HL-60 (cell line): Measurements from ENCODE around the gene DOK5.

Experiments used
- DNase-seq, 2 experiments: peaks; one replicate each; pipeline ENCODE4 v3.0.0-alpha.2; 2010 to 2020; ENCODE audit warnings: low read depth in 1 of 2, low spot score in 1 of 2
- H3K27ac ChIP-seq: fragments of 250-450 bp; sonication (Bioruptor Pico); replicated peaks from 2 replicates; pipeline ENCODE4 v1.5.1; 2020; ENCODE audit warnings: mild to moderate bottlenecking, moderate library complexity
- H3K27me3 ChIP-seq: fragments of 250-450 bp; sonication (Bioruptor Pico); 2 replicates; pipeline ENCODE4 v1.5.1; 2021; ENCODE audit warnings: mild to moderate bottlenecking, moderate library complexity; ENCODE audit not compliant: insufficient read depth, poor library complexity, severe bottlenecking
- H3K4me3 ChIP-seq: replicated peaks from 2 replicates; pipeline ENCODE4 v1.5.1; 2011; ENCODE audit warnings: mild to moderate bottlenecking, control low read depth, low read length; ENCODE audit not compliant: insufficient read depth
- GABPA ChIP-seq: IDR thresholded peaks from 2 replicates; pipeline ENCODE4 v1.6.1; 2012; ENCODE audit warnings: low read depth
- POLR2AphosphoS5 ChIP-seq: IDR thresholded peaks from 2 replicates; pipeline ENCODE4 v1.6.1; 2012; ENCODE audit warnings: low read depth
- SPI1 ChIP-seq: IDR thresholded peaks from 2 replicates; pipeline ENCODE4 v1.6.1; 2012; ENCODE audit warnings: low read depth, mild to moderate bottlenecking, borderline replicate concordance
- TF ChIP-seq, protein P1 (sequence below): IDR thresholded peaks from 2 replicates; pipeline ENCODE4 v1.6.1; 2012; ENCODE audit warnings: low read depth; ENCODE audit not compliant: insufficient replicate concordance
- TF ChIP-seq, protein P2 (sequence below): IDR thresholded peaks from one replicate; pipeline ENCODE4 v1.5.1; 2011; ENCODE audit warnings: low read length, control low read depth, inconsistent platforms; ENCODE audit not compliant: insufficient read depth

The DOK5 gene

GRCh38 chr20:54549658-54550326, 74.4 kb downstream of the DOK5 start:
- Histone ChIP-seq H3K27me3 (peaks cover 2% of the 10 kb centered on the region), H3K4me3 (no peak overlapping the region), H3K27ac (no peak overlapping the region)
- no peak for DNase-seq
- TF ChIP-seq SPI1: no peak
- TF ChIP-seq, protein P1, sequence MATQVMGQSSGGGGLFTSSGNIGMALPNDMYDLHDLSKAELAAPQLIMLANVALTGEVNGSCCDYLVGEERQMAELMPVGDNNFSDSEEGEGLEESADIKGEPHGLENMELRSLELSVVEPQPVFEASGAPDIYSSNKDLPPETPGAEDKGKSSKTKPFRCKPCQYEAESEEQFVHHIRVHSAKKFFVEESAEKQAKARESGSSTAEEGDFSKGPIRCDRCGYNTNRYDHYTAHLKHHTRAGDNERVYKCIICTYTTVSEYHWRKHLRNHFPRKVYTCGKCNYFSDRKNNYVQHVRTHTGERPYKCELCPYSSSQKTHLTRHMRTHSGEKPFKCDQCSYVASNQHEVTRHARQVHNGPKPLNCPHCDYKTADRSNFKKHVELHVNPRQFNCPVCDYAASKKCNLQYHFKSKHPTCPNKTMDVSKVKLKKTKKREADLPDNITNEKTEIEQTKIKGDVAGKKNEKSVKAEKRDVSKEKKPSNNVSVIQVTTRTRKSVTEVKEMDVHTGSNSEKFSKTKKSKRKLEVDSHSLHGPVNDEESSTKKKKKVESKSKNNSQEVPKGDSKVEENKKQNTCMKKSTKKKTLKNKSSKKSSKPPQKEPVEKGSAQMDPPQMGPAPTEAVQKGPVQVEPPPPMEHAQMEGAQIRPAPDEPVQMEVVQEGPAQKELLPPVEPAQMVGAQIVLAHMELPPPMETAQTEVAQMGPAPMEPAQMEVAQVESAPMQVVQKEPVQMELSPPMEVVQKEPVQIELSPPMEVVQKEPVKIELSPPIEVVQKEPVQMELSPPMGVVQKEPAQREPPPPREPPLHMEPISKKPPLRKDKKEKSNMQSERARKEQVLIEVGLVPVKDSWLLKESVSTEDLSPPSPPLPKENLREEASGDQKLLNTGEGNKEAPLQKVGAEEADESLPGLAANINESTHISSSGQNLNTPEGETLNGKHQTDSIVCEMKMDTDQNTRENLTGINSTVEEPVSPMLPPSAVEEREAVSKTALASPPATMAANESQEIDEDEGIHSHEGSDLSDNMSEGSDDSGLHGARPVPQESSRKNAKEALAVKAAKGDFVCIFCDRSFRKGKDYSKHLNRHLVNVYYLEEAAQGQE: no peak
- TF ChIP-seq, protein P2, sequence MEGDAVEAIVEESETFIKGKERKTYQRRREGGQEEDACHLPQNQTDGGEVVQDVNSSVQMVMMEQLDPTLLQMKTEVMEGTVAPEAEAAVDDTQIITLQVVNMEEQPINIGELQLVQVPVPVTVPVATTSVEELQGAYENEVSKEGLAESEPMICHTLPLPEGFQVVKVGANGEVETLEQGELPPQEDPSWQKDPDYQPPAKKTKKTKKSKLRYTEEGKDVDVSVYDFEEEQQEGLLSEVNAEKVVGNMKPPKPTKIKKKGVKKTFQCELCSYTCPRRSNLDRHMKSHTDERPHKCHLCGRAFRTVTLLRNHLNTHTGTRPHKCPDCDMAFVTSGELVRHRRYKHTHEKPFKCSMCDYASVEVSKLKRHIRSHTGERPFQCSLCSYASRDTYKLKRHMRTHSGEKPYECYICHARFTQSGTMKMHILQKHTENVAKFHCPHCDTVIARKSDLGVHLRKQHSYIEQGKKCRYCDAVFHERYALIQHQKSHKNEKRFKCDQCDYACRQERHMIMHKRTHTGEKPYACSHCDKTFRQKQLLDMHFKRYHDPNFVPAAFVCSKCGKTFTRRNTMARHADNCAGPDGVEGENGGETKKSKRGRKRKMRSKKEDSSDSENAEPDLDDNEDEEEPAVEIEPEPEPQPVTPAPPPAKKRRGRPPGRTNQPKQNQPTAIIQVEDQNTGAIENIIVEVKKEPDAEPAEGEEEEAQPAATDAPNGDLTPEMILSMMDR: no peak

- DNase-seq: no peak
- no peak overlapping the region for H3K27ac ChIP-seq
- peaks cover 2% of the 10 kb centered on the region for H3K27me3 ChIP-seq
- no peak overlapping the region for H3K4me3 ChIP-seq
- TF ChIP-seq SPI1: no peak
- TF ChIP-seq, protein P1: no peak
- no peak for TF ChIP-seq POLR2AphosphoS5
- TF ChIP-seq GABPA: no peak
- TF ChIP-seq, protein P2: no peak
Measured at GRCh38 chr20:54550776-54551396, 75.5 kb downstream of the DOK5 start.

DNA sequence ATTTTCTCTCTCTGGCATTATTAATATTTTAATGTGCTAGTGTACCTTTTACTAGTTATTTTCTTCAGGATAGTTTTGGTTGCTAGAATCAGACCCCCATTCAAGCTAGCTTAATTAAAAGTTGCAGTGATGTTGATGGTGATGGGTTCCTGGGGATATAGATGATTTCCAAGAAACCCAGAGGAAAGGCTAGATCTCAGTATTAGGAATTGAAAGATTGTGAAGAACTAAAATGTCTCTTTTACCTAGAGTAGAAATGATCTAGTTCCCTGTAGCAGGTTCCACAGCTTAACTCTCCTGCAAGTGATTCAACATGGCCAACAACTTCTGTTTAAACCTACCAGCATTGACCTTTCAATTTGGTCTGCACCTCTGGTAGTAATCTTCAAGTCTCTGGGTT, 78.6 kb downstream of the DOK5 start:
- Histone ChIP-seq H3K27me3 (peaks cover 5% of the 10 kb centered on the region), H3K4me3 (no peak overlapping the region), H3K27ac (no peak overlapping the region)
- TF ChIP-seq, protein P2: no peak
- TF ChIP-seq GABPA (no peak), POLR2AphosphoS5 (no peak), SPI1 (no peak)
- TF ChIP-seq, protein P1: no peak
- no peak for DNase-seq
